ENCODE measurements around the gene ARHGAP22.

The ARHGAP22 gene

DNA sequence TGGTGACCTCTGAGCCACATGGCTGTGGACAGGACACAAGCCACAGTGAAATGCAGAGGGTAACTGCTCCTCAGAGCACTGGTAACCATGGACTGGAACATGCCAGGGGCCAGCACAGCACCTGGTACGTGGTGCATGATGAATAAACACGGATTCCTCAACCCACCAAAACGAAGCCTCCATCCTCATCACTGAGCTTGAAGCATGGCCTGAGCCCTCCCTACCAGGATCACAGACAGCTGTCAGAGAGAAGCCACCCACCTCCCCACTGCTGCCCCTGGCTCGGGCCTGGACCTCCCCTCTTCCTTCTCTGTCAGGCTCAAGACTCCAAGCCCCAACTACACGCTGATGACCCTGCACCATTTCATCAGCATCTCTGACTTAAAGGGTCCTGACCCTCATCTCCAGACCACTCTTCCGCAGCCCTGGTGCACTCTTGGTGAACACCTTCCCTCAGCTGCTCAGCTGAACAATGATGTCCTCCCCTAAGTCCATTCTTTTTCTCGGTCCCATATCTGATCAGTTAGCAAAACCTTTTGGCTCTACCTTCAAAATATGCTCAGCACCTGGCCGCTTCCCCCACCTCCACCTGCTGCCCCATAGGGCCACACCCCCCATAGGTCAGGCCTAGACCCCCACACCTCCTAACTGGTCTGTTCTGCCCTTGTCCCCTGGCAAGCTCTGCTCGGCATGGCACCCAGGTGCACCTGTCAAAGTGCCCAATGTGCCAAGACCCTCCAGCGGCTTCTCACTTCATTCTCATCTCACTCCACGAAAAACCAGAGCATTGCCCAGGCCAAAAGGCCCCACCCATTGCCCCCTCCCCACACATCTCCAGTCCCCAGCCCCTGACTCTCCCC, 157.3 kb downstream of the ARHGAP22 start:
- H3K27me3 ChIP-seq = no peaks in the 10 kb centered on the region
- H3K4me2 ChIP-seq = peak overlapping the region in 8 of 11 experiments; percentile 17 to 51 (median 36); a peak in 10 of 22 replicates
- no peak overlapping the region for H3K4me3 ChIP-seq
- no peak for TF ChIP-seq Cebpa-rat (IDR thresholded peaks at IDR 0.05)
- peaks cover 0 to 8% (median 0%) of the 10 kb centered on the region in 11 experiments; a peak in 3 of 22 replicates for H4K20me1 ChIP-seq
- no peaks in the 10 kb centered on the region for H3K9me3 ChIP-seq (replicated peaks in 1 of 11)
- H3K9ac ChIP-seq = no peak overlapping the region
- H3K27ac ChIP-seq = no peak overlapping the region
- H3K36me3 ChIP-seq = peaks cover 0 to 48% (median 0%) of the 10 kb centered on the region in 11 experiments; a peak in 4 of 22 replicates
- peaks cover 0 to 30% (median 18%) of the 10 kb centered on the region in 10 experiments; a peak in 17 of 20 replicates for H3K4me1 ChIP-seq

DNA sequence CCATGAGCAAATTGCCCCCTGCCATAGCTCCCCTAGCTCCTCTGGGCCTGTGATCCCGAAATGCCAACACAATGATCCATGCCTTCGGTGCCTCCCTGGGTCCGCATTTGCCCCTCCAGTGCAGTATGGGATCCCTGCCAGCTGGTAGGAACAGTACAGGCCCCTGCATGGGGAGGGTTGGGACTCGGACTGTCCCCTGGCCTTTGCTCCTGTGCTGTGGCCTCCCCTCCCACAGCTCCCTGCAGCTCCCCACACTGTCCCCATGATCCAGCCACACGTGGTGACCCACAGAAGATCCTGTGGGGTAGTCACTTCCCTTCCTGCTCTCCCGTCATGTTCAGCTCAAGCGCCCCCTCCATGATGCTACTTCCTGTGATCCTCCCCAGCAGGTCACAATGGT, 158.1 kb downstream of the ARHGAP22 start:
- peaks cover 0 to 26% (median 15%) of the 10 kb centered on the region in 10 experiments; a peak in 15 of 20 replicates for H3K4me1 ChIP-seq
- H4K20me1 ChIP-seq = peaks cover 0 to 8% (median 0%) of the 10 kb centered on the region in 11 experiments; a peak in 3 of 22 replicates
- H3K4me2 ChIP-seq = peak overlapping the region in 8 of 11 experiments; percentile 17 to 51 (median 36); a peak in 11 of 22 replicates
- H3K36me3 ChIP-seq = peaks cover 0 to 41% (median 0%) of the 10 kb centered on the region in 11 experiments; a peak in 4 of 22 replicates
- no peak overlapping the region for H3K9ac ChIP-seq
- H3K4me3 ChIP-seq = no peak overlapping the region
- H3K9me3 ChIP-seq (replicated peaks in 1 of 11) = no peaks in the 10 kb centered on the region
- H3K27ac ChIP-seq = no peak overlapping the region
- TF ChIP-seq Cebpa-rat (IDR thresholded peaks at IDR 0.05) = no peak
- H3K27me3 ChIP-seq = no peaks in the 10 kb centered on the region

DNA sequence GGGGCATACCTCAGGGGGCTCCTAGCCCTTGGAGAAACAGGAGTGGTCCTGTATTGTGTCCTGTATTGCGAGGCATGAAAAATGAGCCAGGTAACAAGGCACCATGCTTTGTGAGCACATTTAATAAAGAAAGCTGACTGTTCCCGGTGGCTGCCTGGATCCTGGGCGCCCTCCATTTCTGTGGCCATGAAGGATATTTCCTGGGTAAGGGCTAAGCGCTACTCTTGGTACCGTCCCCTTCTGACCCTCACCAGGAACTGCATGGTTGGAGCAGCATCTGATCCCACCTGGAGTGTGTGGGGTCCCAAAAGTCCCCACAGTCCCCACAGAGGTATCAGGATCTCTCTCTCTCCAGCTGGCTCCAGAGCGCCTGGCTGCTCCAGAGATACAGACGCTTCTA, 158.9 kb downstream of the ARHGAP22 start:
- Histone ChIP-seq H3K27ac (no peak overlapping the region), H3K4me3 (no peak overlapping the region), H3K4me1 (peaks cover 0 to 26% (median 13%) of the 10 kb centered on the region in 10 experiments; a peak in 15 of 20 replicates), H3K27me3 (no peaks in the 10 kb centered on the region), H3K4me2 (peak overlapping the region in 2 of 11 experiments; percentile 4 to 7; a peak in 1 of 22 replicates), H3K36me3 (peaks cover 0 to 36% (median 0%) of the 10 kb centered on the region in 11 experiments; a peak in 4 of 22 replicates), H3K9ac (no peak overlapping the region), H3K9me3 (replicated peaks in 1 of 11) (no peaks in the 10 kb centered on the region), H4K20me1 (peaks cover 0 to 8% (median 0%) of the 10 kb centered on the region in 11 experiments; a peak in 3 of 22 replicates)
- TF ChIP-seq Cebpa-rat (IDR thresholded peaks at IDR 0.05) = no peak

DNA sequence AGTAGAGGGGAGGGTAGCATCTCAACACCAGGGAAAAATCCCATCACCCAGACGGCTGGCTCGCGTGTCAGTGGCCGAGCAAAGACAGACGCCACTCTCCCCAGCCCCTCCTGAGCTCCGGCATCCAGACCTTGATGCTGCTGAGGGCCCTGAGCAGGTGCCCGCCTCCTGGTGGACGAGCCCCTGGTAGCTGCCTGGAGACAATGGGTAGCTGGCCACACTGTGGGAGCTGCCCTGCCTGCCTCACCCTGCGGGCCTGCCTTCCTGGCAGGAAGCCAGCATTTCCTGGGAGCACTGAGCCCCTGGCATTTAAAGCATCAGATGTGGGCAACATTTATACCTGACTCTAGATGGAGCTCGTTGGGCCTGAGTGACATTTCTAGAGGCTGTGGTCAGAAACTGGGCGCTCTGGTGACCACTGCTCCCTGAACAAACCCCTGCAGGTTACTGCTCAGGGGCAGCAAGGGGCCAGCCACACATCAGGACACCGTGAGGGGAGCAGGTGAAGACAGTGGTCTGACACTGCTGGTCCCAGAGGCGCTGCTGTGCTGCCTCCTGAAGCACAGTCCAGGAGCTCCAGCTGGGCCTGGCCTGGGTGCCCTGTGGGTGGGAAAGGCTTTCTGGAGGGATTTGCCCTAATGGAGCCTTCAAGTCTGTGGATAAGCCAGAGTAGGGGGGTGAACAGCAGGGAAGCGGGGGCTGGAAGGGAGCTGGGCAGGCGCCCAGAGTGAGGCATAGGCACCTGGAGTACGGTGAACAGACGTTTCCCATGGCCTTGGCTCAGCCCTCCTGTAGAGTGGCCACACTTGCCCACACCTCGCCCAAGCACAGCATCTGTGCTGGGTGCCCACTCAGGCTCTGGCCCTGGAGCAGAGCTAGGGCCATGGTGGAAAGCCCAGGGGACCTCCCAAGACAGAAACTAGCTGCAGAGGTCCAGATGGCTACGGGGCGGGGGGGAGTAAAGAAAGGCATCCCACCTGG, 159.7 kb downstream of the ARHGAP22 start:
- H3K9me3 ChIP-seq (replicated peaks in 1 of 11) = no peaks in the 10 kb centered on the region
- peaks cover 0 to 28% (median 0%) of the 10 kb centered on the region in 11 experiments; a peak in 4 of 22 replicates for H3K36me3 ChIP-seq
- no peak overlapping the region for H3K27ac ChIP-seq
- TF ChIP-seq Cebpa-rat (IDR thresholded peaks at IDR 0.05) = no peak
- H3K4me1 ChIP-seq = peaks cover 0 to 26% (median 13%) of the 10 kb centered on the region in 10 experiments; a peak in 15 of 20 replicates
- no peaks in the 10 kb centered on the region for H3K27me3 ChIP-seq
- peaks cover 0 to 8% (median 0%) of the 10 kb centered on the region in 11 experiments; a peak in 3 of 22 replicates for H4K20me1 ChIP-seq
- no peak overlapping the region for H3K9ac ChIP-seq
- H3K4me3 ChIP-seq = no peak overlapping the region
- H3K4me2 ChIP-seq = peak overlapping the region in 2 of 11 experiments; percentile 4 to 7; a peak in 1 of 22 replicates

DNA sequence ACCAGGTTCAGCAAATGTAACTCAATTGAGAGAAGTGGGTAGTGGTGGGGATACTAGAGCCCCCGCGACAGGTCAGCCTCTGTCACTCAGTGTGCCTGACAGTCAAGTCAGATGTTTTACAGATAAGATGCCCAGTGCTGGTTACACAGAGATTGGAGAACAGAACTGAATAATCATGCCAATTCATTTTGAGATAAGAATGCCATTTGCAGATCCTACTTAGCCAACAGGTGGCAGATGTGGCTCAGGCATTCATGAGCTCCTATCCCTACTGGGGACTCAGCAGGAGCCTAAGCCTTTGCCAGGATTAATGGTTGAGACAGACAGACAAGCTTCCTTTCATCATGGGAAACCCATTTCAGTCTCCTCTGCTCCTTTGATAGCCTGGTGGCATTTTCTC, 160.6 kb downstream of the ARHGAP22 start:
- H3K36me3 ChIP-seq = peaks cover 0 to 21% (median 0%) of the 10 kb centered on the region in 11 experiments; a peak in 4 of 22 replicates

DNA sequence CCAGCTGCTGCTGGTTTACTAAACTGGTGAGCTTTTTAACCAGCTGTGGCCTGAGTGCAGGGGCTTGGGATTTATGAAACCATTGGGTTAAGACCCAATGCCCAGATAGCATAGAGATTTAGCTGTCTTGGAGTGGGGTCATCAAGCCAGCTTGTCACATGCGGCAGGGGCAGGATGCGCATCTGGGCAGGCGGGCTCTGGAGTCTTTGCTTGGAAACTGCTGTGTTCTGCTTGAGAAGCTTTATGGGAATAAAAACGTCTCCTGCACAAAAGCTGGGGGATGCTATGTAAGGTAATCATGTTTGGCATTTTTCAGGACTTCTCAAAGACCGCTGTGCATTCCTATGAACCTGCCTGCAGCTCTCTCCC, 162.1 kb downstream of the ARHGAP22 start:
- Histone ChIP-seq H3K9me3 (replicated peaks in 1 of 11) (no peaks in the 10 kb centered on the region), H3K36me3 (peaks cover 0 to 27% (median 4%) of the 10 kb centered on the region in 11 experiments; a peak in 10 of 22 replicates), H3K4me3 (no peak overlapping the region)

More for the DNA sequence above, 160.6 kb downstream of the ARHGAP22 start:
- peaks cover 0 to 26% (median 18%) of the 10 kb centered on the region in 10 experiments; a peak in 15 of 20 replicates for H3K4me1 ChIP-seq
- no peak for TF ChIP-seq Cebpa-rat (IDR thresholded peaks at IDR 0.05)
- no peak overlapping the region for H3K4me3 ChIP-seq
- peaks cover 0 to 8% (median 0%) of the 10 kb centered on the region in 11 experiments; a peak in 3 of 22 replicates for H4K20me1 ChIP-seq
- no peaks in the 10 kb centered on the region for H3K9me3 ChIP-seq (replicated peaks in 1 of 11)
- H3K27ac ChIP-seq = no peak overlapping the region
- no peak overlapping the region for H3K9ac ChIP-seq
- H3K27me3 ChIP-seq = no peaks in the 10 kb centered on the region
- H3K4me2 ChIP-seq = no peak overlapping the region

DNA sequence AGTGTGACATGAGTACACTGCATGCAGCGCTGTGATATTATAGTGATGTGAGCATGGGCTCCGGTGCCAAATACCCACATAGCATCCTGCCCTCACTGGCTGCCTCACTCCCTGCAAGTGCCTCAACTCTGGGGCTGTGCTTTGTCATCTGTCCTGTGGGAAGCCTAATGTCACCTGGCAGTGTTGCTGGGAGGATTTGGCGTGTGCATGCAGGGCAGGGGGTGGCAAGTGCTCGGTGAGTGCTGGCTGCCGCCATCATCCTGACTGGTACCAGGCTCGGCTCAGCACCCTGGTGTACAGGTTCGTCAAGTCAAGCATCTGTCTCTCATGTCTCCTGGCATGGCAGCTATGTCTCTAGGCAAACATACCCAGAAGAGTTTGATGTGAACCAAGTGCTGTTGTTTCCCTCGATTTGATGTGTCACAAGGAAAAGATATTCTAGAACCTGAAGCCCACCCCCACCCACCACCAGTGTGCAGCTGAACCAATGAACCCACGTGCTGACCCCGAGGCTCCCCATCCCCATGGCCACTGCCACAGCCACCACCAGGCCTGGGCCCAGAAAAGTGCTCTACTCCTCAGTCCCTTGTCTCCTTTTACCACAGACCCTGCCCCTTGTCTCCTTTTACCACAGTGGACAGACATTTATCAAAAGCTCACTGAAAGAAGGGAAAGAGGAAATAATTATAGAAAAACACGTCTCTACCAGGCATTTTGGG, 162.6 kb downstream of the ARHGAP22 start:
- Histone ChIP-seq H3K4me1 (peaks cover 0 to 26% (median 15%) of the 10 kb centered on the region in 10 experiments; a peak in 15 of 20 replicates), H3K27ac (no peak overlapping the region), H3K27me3 (no peaks in the 10 kb centered on the region), H3K9ac (no peak overlapping the region), H3K36me3 (peaks cover 0 to 32% (median 9%) of the 10 kb centered on the region in 11 experiments; a peak in 10 of 22 replicates), H3K4me2 (no peak overlapping the region), H3K4me3 (no peak overlapping the region), H3K9me3 (replicated peaks in 1 of 11) (no peaks in the 10 kb centered on the region), H4K20me1 (peaks cover 0 to 8% (median 0%) of the 10 kb centered on the region in 11 experiments; a peak in 3 of 22 replicates)
- TF ChIP-seq Cebpa-rat (IDR thresholded peaks at IDR 0.05) = no peak

More for the DNA sequence above, 162.1 kb downstream of the ARHGAP22 start:
- no peaks in the 10 kb centered on the region for H3K27me3 ChIP-seq
- peaks cover 0 to 27% (median 18%) of the 10 kb centered on the region in 10 experiments; a peak in 15 of 20 replicates for H3K4me1 ChIP-seq
- H4K20me1 ChIP-seq = peaks cover 0 to 8% (median 0%) of the 10 kb centered on the region in 11 experiments; a peak in 3 of 22 replicates
- no peak overlapping the region for H3K27ac ChIP-seq
- no peak overlapping the region for H3K9ac ChIP-seq
- H3K4me2 ChIP-seq = no peak overlapping the region
- no peak for TF ChIP-seq Cebpa-rat (IDR thresholded peaks at IDR 0.05)

DNA sequence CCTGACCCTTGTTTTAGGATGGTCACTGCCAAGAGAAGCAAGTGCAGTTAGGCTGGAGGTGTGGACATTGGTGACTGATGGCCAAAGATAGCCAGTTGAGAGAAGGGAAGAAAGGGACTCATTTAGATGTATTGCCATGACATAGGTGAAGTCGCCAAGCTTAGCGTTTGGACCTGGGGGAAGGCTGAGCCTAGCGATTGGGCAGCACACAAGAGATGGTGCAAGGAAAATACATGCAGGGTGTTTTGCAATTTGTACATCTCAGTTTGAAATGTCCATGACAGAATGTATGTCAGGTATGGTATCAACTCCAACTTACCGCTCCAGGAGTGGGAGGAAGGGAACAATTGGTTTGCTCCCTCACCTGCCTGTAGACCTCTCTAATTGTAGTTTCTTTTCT, 164.1 kb downstream of the ARHGAP22 start:
- peaks cover 0 to 4% (median 0%) of the 10 kb centered on the region in 11 experiments; a peak in 2 of 22 replicates for H4K20me1 ChIP-seq
- no peak overlapping the region for H3K9ac ChIP-seq
- no peak overlapping the region for H3K4me3 ChIP-seq
- H3K27ac ChIP-seq = no peak overlapping the region
- H3K36me3 ChIP-seq = peaks cover 1 to 36% (median 15%) of the 10 kb centered on the region in 11 experiments; a peak in 17 of 22 replicates
- H3K4me1 ChIP-seq = peaks cover 0 to 14% (median 7%) of the 10 kb centered on the region in 10 experiments; a peak in 7 of 20 replicates
- H3K4me2 ChIP-seq = no peak overlapping the region
- TF ChIP-seq Cebpa-rat (IDR thresholded peaks at IDR 0.05) = no peak
- no peaks in the 10 kb centered on the region for H3K9me3 ChIP-seq (replicated peaks in 1 of 11)
- no peaks in the 10 kb centered on the region for H3K27me3 ChIP-seq
